Effector memory CD4-positive, alpha-beta T cell (primary cell): ENCODE data around the gene MYO7B.

ENCODE experiments used
- DNase-seq, 3 donors: peaks; one replicate each; pipeline ENCODE4 v3.0.0-alpha.2; 2020
- H3K27ac ChIP-seq: 2 replicates; pipeline ENCODE4 v1.7.0; 2013; ENCODE audit warnings: mild to moderate bottlenecking, low read length, moderate library complexity; ENCODE audit not compliant: insufficient read depth, poor library complexity, severe bottlenecking
- H3K27me3 ChIP-seq: replicated peaks from 2 replicates; pipeline ENCODE4 v1.7.0; 2013; ENCODE audit warnings: mild to moderate bottlenecking, low read length; ENCODE audit not compliant: insufficient read depth, control insufficient read depth, poor library complexity, severe bottlenecking
- H3K36me3 ChIP-seq: 2 replicates; pipeline ENCODE4 v1.7.0; 2013; ENCODE audit warnings: mild to moderate bottlenecking, low read length, moderate library complexity; ENCODE audit not compliant: control insufficient read depth, insufficient read depth
- H3K4me1 ChIP-seq: 2 replicates; pipeline ENCODE4 v1.7.0; 2013; ENCODE audit warnings: low read length, mild to moderate bottlenecking; ENCODE audit not compliant: control insufficient read depth, insufficient read depth, poor library complexity, severe bottlenecking
- H3K4me3 ChIP-seq: 2 replicates; pipeline ENCODE4 v1.7.0; 2013; ENCODE audit warnings: low read length, low read depth, mild to moderate bottlenecking; ENCODE audit not compliant: insufficient read depth, poor library complexity, severe bottlenecking
- H3K9me3 ChIP-seq: 2 replicates; pipeline ENCODE4 v1.7.0; 2013; ENCODE audit warnings: mild to moderate bottlenecking, low read length, moderate library complexity; ENCODE audit not compliant: control insufficient read depth

MYO7B gene

GRCh38 chr2:127679680-127680361 lies 144.3 kb downstream of the MYO7B start:
- H3K9me3 ChIP-seq, result no peaks in the 10 kb centered on the region
- H3K4me3 ChIP-seq, result no peak overlapping the region
- no peaks in the 10 kb centered on the region for H3K36me3 ChIP-seq
- peaks cover 1% of the 10 kb centered on the region for H3K4me1 ChIP-seq
- H3K27ac ChIP-seq, result no peak overlapping the region
- H3K27me3 ChIP-seq, result peaks cover 9% of the 10 kb centered on the region
- DNase-seq, result no peak

- Histone ChIP-seq H3K4me1 (no peaks in the 10 kb centered on the region), H3K36me3 (no peaks in the 10 kb centered on the region), H3K27me3 (peaks cover 3% of the 10 kb centered on the region), H3K9me3 (no peaks in the 10 kb centered on the region), H3K27ac (no peak overlapping the region), H3K4me3 (no peak overlapping the region)
- no peak for DNase-seq
Observed at GRCh38 chr2:127680706-127681287, 145.3 kb downstream of the MYO7B start.

- Histone ChIP-seq H3K27me3 (no peaks in the 10 kb centered on the region), H3K27ac (no peak overlapping the region), H3K4me1 (no peaks in the 10 kb centered on the region), H3K4me3 (no peak overlapping the region), H3K36me3 (no peaks in the 10 kb centered on the region), H3K9me3 (no peaks in the 10 kb centered on the region)
- no peak for DNase-seq
Observed at GRCh38 chr2:127681288-127681804, 145.9 kb downstream of the MYO7B start.

GRCh38 chr2:127681976-127682857 lies 146.7 kb downstream of the MYO7B start:
- Histone ChIP-seq H3K36me3 (no peaks in the 10 kb centered on the region), H3K9me3 (no peaks in the 10 kb centered on the region), H3K27ac (no peak overlapping the region), H3K4me3 (no peak overlapping the region), H3K4me1 (no peaks in the 10 kb centered on the region), H3K27me3 (no peaks in the 10 kb centered on the region)
- no peak for DNase-seq

- no peaks in the 10 kb centered on the region for H3K9me3 ChIP-seq
- H3K27ac ChIP-seq, result no peak overlapping the region
- H3K36me3 ChIP-seq, result no peaks in the 10 kb centered on the region
- no peaks in the 10 kb centered on the region for H3K27me3 ChIP-seq
- H3K4me1 ChIP-seq, result no peaks in the 10 kb centered on the region
- H3K4me3 ChIP-seq, result no peak overlapping the region
- DNase-seq, result no peak
Observed at GRCh38 chr2:127683056-127683455, 147.6 kb downstream of the MYO7B start.

DNA sequence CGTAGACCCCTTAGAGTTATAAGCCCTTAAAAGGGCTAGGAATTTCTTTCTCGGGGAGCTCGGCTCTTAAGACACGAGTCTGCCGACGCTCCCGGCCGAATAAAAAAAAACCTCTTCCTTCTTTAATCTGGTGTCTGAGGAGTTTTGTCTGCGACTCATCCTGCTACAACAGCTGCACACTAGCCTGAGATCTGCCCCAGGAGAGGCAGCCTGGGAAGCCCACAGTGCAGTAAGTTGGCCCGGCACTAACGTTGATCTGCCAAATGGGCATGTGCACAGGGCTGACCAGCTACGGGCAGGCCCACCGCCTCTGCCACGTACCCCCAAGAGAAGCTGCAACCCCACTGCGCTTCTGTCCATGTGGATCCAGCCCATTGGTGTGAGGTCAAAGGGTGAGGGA lies 148.3 kb downstream of the MYO7B start:
- H3K4me3 ChIP-seq, result no peak overlapping the region
- no peak for DNase-seq
- no peak overlapping the region for H3K27ac ChIP-seq
- no peaks in the 10 kb centered on the region for H3K27me3 ChIP-seq
- no peaks in the 10 kb centered on the region for H3K4me1 ChIP-seq
- no peaks in the 10 kb centered on the region for H3K36me3 ChIP-seq
- no peaks in the 10 kb centered on the region for H3K9me3 ChIP-seq

- Histone ChIP-seq H3K27ac (no peak overlapping the region), H3K4me3 (no peak overlapping the region), H3K9me3 (no peaks in the 10 kb centered on the region), H3K27me3 (no peaks in the 10 kb centered on the region), H3K4me1 (no peaks in the 10 kb centered on the region), H3K36me3 (no peaks in the 10 kb centered on the region)
- DNase-seq, result no peak
Observed at GRCh38 chr2:127685410-127686080, 150.1 kb downstream of the MYO7B start.
